Coronary artery (tissue), 2 donors: ENCODE measurements around the gene TNFRSF17.
"Not testable (repeated sequence)": the region's sequence is repeated elsewhere in the genome, so short reads cannot be mapped to it uniquely, and the experiment has no call there.

Experiments
- DNase-seq: peaks from one replicate; pipeline ENCODE4 v3.0.0-alpha.2; 2017; ENCODE audit warnings: low spot score
- H3K27ac ChIP-seq, 2 donors: fragments of 200-600 bp; sonication (generic); one replicate each; pipeline ENCODE4 v1.5.1; 2016 to 2019
- H3K4me3 ChIP-seq: fragments of 200-600 bp; sonication (generic); 2 replicates; pipeline ENCODE4 v1.5.1; 2016; ENCODE audit warnings: mild to moderate bottlenecking, moderate library complexity
- TF ChIP-seq, protein P1 (sequence below): fragments of 200-600 bp; sonication (generic); IDR thresholded peaks from one replicate; pipeline ENCODE4 v1.5.1; 2019; ENCODE audit warnings: antibody characterized with exemption

Gene TNFRSF17

DNA sequence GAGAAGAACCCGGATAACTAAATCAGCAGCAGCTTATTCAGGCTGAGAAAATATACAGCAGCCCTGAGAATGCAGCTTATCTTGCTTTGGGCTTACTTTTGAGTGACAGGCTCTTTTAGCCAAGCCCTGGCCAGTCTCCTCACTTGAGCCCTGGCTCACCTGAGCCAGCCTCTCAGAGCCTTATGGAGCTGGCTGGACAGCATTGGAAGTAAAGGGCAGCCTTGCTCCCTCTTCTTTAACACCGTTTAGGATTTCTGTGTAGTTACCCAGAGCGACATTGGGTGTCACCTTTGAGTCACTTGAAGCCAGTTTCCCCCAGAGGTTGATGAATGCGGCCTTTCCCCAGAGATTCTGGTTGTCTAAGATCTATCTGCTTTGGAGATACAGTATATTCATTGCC, 15.5 kb upstream of the TNFRSF17 start:
- H3K27ac ChIP-seq: no peak overlapping the region
- no peak overlapping the region for H3K4me3 ChIP-seq
- TF ChIP-seq, protein P1, sequence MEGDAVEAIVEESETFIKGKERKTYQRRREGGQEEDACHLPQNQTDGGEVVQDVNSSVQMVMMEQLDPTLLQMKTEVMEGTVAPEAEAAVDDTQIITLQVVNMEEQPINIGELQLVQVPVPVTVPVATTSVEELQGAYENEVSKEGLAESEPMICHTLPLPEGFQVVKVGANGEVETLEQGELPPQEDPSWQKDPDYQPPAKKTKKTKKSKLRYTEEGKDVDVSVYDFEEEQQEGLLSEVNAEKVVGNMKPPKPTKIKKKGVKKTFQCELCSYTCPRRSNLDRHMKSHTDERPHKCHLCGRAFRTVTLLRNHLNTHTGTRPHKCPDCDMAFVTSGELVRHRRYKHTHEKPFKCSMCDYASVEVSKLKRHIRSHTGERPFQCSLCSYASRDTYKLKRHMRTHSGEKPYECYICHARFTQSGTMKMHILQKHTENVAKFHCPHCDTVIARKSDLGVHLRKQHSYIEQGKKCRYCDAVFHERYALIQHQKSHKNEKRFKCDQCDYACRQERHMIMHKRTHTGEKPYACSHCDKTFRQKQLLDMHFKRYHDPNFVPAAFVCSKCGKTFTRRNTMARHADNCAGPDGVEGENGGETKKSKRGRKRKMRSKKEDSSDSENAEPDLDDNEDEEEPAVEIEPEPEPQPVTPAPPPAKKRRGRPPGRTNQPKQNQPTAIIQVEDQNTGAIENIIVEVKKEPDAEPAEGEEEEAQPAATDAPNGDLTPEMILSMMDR: no peak
- no peak for DNase-seq

DNA sequence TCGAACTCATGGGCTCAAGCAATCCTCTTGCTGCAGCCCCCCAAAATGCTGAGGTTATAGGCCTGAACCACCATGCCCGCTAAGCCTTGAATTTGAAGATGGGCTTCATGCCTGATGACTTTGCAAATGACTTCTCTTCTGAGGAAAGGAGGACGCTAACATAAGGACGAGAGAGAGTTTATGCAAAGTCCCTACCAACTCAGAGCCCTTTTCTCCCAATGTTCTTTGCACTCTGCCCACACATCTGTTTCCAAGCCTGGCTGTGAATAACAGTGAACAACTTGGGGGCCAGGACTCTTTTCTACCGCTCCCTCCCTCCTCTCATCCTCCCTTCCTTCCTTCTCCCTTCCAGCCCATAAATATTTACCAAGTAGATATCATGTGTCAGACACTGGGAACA, 14.6 kb upstream of the TNFRSF17 start:
- H3K4me3 ChIP-seq: no peak overlapping the region
- TF ChIP-seq, protein P1: no peak
- no peak for DNase-seq
- H3K27ac ChIP-seq: no peak overlapping the region

DNA sequence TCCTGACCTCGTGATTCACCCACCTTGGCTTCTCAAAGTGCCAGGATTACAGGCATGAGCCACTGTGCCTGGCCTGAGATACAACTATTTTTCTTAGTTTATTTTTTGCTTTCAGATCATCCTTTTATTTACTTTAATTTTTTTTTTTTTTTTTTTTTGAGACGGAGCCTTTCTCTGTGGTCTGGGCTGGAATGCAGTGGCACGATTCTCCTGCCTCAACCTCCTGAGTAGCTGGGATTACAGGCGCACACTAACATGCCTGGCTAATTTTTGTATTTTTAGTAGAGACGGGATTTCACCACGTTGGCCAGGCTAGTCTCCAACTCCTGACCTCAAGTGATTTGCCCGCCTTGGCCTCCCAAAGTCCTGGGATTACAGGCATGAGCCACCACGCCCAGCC, 11.4 kb upstream of the TNFRSF17 start:
- not testable (repeated sequence) for H3K27ac ChIP-seq, DNase-seq, H3K4me3 ChIP-seq

DNA sequence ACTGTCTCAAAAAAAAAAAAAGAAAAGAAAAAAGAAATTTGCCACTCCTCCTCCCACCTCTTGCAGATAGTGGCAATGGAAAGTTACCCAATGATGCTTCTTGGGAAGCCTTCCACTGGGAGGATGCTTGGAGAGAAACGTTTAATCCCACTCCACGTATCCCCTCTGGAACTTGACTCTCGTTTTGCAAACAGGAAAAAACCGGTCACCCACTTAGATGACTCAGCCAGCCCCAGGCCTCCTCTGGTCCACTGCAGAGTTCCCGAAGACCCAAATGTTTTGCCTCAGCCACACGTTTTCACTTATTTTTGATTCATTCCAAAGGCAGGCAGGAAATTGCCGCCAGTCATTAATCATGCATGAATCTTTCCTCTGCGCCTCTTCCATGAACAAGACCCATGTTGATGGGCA, 9.3 kb upstream of the TNFRSF17 start:
- Histone ChIP-seq H3K27ac (no peak overlapping the region), H3K4me3 (no peak overlapping the region)
- TF ChIP-seq, protein P1: no peak
- no peak for DNase-seq

DNA sequence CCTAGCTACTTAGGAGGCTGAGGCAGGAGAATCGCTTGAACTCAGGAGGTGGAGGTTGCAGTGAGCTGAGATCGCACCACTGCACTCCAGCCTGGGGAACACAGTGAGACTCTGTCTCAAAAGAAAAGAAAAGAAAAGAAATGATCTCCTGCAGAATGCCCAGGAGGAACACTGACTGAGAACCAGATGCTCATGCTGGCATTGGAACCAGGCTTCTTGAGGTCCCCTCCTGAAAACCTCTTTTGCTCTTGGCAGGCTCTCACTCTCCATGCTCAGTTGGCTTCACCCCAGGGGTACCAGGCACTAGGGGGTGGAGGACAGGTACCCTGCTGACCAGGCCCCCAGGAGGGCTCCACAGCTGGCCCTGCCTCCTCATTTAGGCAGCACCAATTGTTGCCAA, 8.5 kb upstream of the TNFRSF17 start:
- TF ChIP-seq, protein P1: no peak
- no peak overlapping the region for H3K27ac ChIP-seq
- DNase-seq: no peak
- H3K4me3 ChIP-seq: no peak overlapping the region

DNA sequence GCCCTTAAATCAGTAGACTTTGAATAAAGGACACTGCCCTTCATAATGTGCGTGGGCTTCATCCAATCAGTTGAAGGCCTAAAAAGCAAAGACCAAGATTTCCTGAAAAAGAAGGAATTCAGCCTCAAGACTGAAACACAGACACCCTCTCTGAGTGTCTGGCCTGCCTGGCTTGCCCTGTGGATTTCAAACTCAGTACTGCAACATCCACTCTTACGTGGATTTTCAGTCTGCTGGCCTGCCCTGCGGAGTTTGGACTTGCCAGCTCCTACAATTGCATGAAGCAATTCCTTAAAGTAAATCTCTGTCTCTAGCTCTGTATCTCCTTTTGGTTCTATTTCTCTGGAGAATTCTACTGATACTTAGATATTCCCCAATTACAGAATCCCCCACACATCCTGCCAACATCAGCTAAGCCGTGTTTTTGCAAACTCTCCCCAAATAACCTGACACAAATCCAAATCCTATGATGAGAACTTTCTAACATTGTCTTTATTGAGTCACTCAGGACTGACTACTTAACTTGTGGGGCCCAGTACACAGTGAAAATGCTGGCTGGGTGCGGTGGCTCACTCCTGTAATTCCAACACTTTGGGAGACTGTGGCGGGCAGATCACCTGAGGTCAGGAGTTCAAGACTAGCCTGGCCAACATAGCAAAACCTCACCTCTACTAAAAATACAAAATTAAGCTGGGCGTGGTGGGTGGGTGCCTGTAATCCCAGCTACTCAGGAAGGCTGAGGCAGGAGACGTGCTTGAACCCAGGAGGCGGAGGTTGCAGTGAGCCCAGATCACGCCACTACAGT, 7.2 kb upstream of the TNFRSF17 start:
- DNase-seq: no peak
- Histone ChIP-seq H3K27ac (no peak overlapping the region), H3K4me3 (no peak overlapping the region)
- TF ChIP-seq, protein P1: no peak

DNA sequence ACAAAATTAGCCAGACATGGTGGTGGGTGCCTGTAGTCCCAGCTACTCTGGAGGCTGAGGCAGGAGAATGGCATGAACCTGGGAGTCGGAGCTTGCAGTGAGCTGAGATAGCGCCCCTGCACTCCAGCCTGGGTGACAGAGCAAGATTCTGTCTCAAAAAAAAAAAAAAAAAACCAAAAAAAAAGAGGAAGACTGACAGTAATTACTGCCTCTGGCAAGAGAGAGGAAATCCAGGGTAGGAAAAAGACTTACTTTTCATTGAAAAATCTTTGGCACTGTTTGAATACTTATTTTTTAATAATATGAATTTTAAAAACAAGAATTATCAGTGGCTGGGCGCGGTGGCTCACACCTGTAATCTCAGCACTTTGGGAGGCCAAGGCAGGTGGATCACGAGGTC, 2.6 kb upstream of the TNFRSF17 start:
- not testable (repeated sequence) for H3K27ac ChIP-seq, H3K4me3 ChIP-seq, DNase-seq

DNA sequence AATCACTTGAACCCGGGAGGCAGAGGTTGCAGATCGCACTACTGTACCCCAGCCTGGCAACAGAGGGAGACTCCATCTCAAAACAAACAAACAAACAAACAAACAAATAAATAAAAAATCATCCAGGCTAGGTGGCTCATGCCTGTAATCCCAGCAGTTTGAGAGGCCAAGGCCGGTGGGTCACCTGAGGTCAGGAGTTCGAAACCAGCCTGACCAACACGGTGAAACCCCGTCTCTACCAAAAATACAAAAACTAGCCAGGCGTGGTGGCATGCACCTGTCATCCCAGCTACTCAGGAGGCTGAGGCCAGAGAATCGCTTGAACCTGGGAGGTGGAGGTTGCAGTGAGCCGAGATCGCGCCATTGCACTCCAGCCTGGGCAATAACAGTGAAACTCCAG, 2.0 kb upstream of the TNFRSF17 start:
- H3K27ac ChIP-seq, H3K4me3 ChIP-seq, DNase-seq: not testable (repeated sequence)

DNA sequence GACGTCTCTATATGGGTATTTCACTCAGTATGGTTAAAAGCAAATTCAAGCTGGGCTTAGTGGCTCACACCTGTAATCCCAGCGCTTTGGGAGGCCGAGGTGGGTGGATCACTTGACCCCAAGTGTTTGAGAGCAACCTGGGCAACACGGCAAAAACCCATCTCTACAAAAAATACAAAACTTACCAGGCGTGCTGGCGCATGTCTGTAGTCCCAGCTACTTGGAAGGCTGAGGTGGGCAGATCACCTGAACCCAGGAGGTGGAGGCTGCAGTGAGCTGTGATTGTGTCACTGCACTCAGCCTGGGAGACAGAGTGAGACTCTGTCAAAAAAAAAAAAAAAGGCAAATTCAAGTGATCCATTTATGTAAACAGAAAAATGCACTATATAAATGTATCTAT, 1.3 kb upstream of the TNFRSF17 start:
- H3K4me3 ChIP-seq: no peak overlapping the region
- TF ChIP-seq, protein P1: no peak
- no peak overlapping the region for H3K27ac ChIP-seq
- DNase-seq: no peak
